Measurements from ENCODE around the gene ERCC4.

GRCh38 chr16:13988038-13988437 is 68.1 kb downstream of the ERCC4 start:
- TF ChIP-seq CTCF (conservative IDR thresholded peaks at IDR 0.05; ENCODE audit: low read depth in 2 of 2) (no peak), EZH2phosphoT487 (IDR thresholded peaks at IDR 0.05; ENCODE audit: unreplicated experiment) (no peak), EZH2 (IDR thresholded peaks at IDR 0.05; ENCODE audit: low read depth, unreplicated experiment) (no peak), STAT1 (IDR thresholded peaks at IDR 0.05; ENCODE audit: unreplicated experiment) (no peak), ZNF114 (CRISPR knock-in tag; IDR thresholded peaks at IDR 0.05) (no peak), ZNF331 (CRISPR knock-in tag; IDR thresholded peaks at IDR 0.05; ENCODE audit: low read depth) (no peak), POLR2AphosphoS5 (IDR thresholded peaks at IDR 0.05; ENCODE audit: low read depth) (no peak), NANOG (IDR thresholded peaks at IDR 0.05; ENCODE audit: borderline replicate concordance) (no peak), ETS1 (IDR thresholded peaks at IDR 0.05) (no peak), CREB1 (CRISPR knock-in tag; IDR thresholded peaks at IDR 0.05; ENCODE audit: low read depth) (no peak), JUNB (IDR thresholded peaks at IDR 0.05; ENCODE audit: unreplicated experiment) (no peak), ZNF462 (CRISPR knock-in tag; IDR thresholded peaks at IDR 0.05) (no peak)
- TF ChIP-seq, protein P1, sequence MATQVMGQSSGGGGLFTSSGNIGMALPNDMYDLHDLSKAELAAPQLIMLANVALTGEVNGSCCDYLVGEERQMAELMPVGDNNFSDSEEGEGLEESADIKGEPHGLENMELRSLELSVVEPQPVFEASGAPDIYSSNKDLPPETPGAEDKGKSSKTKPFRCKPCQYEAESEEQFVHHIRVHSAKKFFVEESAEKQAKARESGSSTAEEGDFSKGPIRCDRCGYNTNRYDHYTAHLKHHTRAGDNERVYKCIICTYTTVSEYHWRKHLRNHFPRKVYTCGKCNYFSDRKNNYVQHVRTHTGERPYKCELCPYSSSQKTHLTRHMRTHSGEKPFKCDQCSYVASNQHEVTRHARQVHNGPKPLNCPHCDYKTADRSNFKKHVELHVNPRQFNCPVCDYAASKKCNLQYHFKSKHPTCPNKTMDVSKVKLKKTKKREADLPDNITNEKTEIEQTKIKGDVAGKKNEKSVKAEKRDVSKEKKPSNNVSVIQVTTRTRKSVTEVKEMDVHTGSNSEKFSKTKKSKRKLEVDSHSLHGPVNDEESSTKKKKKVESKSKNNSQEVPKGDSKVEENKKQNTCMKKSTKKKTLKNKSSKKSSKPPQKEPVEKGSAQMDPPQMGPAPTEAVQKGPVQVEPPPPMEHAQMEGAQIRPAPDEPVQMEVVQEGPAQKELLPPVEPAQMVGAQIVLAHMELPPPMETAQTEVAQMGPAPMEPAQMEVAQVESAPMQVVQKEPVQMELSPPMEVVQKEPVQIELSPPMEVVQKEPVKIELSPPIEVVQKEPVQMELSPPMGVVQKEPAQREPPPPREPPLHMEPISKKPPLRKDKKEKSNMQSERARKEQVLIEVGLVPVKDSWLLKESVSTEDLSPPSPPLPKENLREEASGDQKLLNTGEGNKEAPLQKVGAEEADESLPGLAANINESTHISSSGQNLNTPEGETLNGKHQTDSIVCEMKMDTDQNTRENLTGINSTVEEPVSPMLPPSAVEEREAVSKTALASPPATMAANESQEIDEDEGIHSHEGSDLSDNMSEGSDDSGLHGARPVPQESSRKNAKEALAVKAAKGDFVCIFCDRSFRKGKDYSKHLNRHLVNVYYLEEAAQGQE (IDR thresholded peaks at IDR 0.05; ENCODE audit: unreplicated experiment), result no peak

Data from GM23338 (cell line).